GM23248 (cell line): ENCODE data around the gene SNAP29. TPM values are rescaled to one million over a fixed set of nuclear protein-coding genes. Genes with fewer than 3 reads are reported as not detected.

Experiments
- DNase-seq: peaks from one replicate; pipeline ENCODE4 v3.0.0-alpha.2; 2015
- H2AFZ ChIP-seq: fragments of 200-600 bp; sonication (generic); 2 replicates; pipeline ENCODE4 v1.6.1; 2016; ENCODE audit warnings: antibody characterized with exemption
- H3F3A ChIP-seq: fragments of 200-600 bp; sonication (generic); 2 replicates; pipeline ENCODE4 v1.6.1; 2016; ENCODE audit warnings: mild to moderate bottlenecking, antibody characterized with exemption, mixed run types; ENCODE audit not compliant: insufficient read depth
- H3K27ac ChIP-seq: fragments of 200-600 bp; sonication (generic); 2 replicates; pipeline ENCODE4 v1.5.1; 2016; ENCODE audit warnings: mild to moderate bottlenecking
- H3K27me3 ChIP-seq: fragments of 200-600 bp; sonication (generic); replicated peaks from 2 replicates; pipeline ENCODE4 v1.6.1; 2016; ENCODE audit warnings: mild to moderate bottlenecking; ENCODE audit not compliant: insufficient read depth
- H3K36me3 ChIP-seq: fragments of 200-600 bp; sonication (generic); 2 replicates; pipeline ENCODE4 v1.6.1; 2016; ENCODE audit warnings: low read depth, mild to moderate bottlenecking
- H3K4me1 ChIP-seq: fragments of 200-600 bp; sonication (generic); 2 replicates; pipeline ENCODE4 v1.6.1; 2016; ENCODE audit warnings: mild to moderate bottlenecking; ENCODE audit not compliant: insufficient read depth
- H3K4me2 ChIP-seq: fragments of 200-600 bp; sonication (generic); one replicate; pipeline ENCODE4 v1.6.1; 2016; ENCODE audit warnings: mild to moderate bottlenecking; ENCODE audit not compliant: unreplicated experiment
- H3K4me3 ChIP-seq: fragments of 200-600 bp; sonication (generic); 2 replicates; pipeline ENCODE4 v1.5.1; 2016; ENCODE audit warnings: mild to moderate bottlenecking
- H3K79me2 ChIP-seq: fragments of 200-600 bp; sonication (generic); 2 replicates; pipeline ENCODE4 v1.6.1; 2016; ENCODE audit warnings: mild to moderate bottlenecking; ENCODE audit not compliant: insufficient read depth
- H3K9ac ChIP-seq: fragments of 200-600 bp; sonication (generic); 2 replicates; pipeline ENCODE4 v1.6.1; 2016; ENCODE audit warnings: mild to moderate bottlenecking
- H3K9me2 ChIP-seq: fragments of 200-600 bp; sonication (generic); 2 replicates; pipeline ENCODE4 v1.6.1; 2016; ENCODE audit warnings: mixed run types, mild to moderate bottlenecking, moderate library complexity; ENCODE audit not compliant: insufficient read depth
- H3K9me3 ChIP-seq: fragments of 200-600 bp; sonication (generic); one replicate; pipeline ENCODE4 v1.6.1; 2017; ENCODE audit warnings: low read depth
- H4K20me1 ChIP-seq: fragments of 200-600 bp; sonication (generic); 2 replicates; pipeline ENCODE4 v1.6.0; 2016; ENCODE audit not compliant: insufficient read depth
- EZH2 ChIP-seq: fragments of 200-600 bp; sonication (generic); IDR thresholded peaks from 2 replicates; pipeline ENCODE4 v1.6.1; 2018; ENCODE audit warnings: antibody characterized with exemption, mild to moderate bottlenecking; ENCODE audit not compliant: insufficient read depth, poor library complexity, severe bottlenecking
- EZH2phosphoT487 ChIP-seq: fragments of 200-600 bp; sonication (generic); IDR thresholded peaks from 2 replicates; pipeline ENCODE4 v1.6.1; 2018; ENCODE audit warnings: antibody characterized with exemption, moderate library complexity, mild to moderate bottlenecking, low read depth; ENCODE audit not compliant: insufficient read depth
- WGBS, 2 experiments: methylation state at CpG; one replicate each; pipeline ENCODE4 v1.1.6; 2015 to 2017; ENCODE audit warnings: low lambda C conversion rate in 2 of 2, low coverage in 1 of 2; ENCODE audit errors: missing lambda C conversion rate in 2 of 2; 5-methylcytosine and 5-hydroxymethylcytosine counted together
- in situ Hi-C: fragments of 300-500 bp; cut with MboI; formaldehyde crosslinking; loops from 2 replicates; pipeline ENCODE4 v1.15.0; 2020
- polyA plus RNA-seq: library from polyadenylated mRNA; unstranded; fragments of >200 nt; fragmentation: Nextera tagmentation; extraction: Ambion mirVana; gene quantifications from 2 replicates; pipeline ENCODE4 v1.2.1, GENCODE V29; 2016
- total RNA-seq: library from RNA; depleted of rRNA; stranded (reverse); fragments of >200 nt; shearing (Covaris generic); gene quantifications from 2 replicates; pipeline ENCODE4 v1.2.3, GENCODE V29; 2014

SNAP29 gene
- total and polyA plus RNA-seq, 2 experiments from 2014 or later = 13.8 to 35.8 TPM

GRCh38 chr22:20919718-20920117 lies 60.9 kb downstream of the SNAP29 start:
- H3K36me3 ChIP-seq = no peaks in the 10 kb centered on the region
- peak overlapping the region; percentile 96 for H3K4me3 ChIP-seq
- 2% methylated on average over 4 of the region's 4 CpGs for WGBS, 2 experiments
- peak overlapping the region; percentile 99 for H3K4me2 ChIP-seq
- H2AFZ ChIP-seq = no peak overlapping the region
- peaks cover 74% of the 10 kb centered on the region for H3K79me2 ChIP-seq
- peaks cover 26% of the 10 kb centered on the region; the same call in 1 of the 2 replicates for H3F3A ChIP-seq
- no peaks in the 10 kb centered on the region for H3K9me2 ChIP-seq
- TF ChIP-seq EZH2 = no peak
- no peak for TF ChIP-seq EZH2phosphoT487
- no peaks in the 10 kb centered on the region for H3K9me3 ChIP-seq
- H3K9ac ChIP-seq = peak overlapping the region; percentile 88
- peaks cover 20% of the 10 kb centered on the region for H3K4me1 ChIP-seq
- no peaks in the 10 kb centered on the region for H3K27me3 ChIP-seq
- in situ Hi-C loops = no loop called here
- peak; percentile 37 for DNase-seq
- H3K27ac ChIP-seq = peak overlapping the region; percentile 17
- peaks cover 19% of the 10 kb centered on the region for H4K20me1 ChIP-seq

DNA sequence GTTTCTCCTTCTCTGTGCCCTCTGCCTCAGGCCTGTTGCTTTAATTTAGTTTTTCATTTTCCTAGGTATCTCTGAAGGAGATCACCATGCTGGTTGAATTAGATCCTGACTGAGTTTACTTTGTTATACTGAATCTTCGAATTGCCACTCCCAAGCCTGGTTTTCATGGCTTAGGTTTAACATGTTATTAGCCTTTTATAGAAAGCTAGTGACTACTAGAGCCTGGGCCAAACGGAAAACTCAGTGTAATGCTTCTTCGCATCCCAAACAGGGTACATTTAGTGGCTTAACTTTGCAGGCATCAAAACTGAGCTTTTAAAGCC lies 62.0 kb downstream of the SNAP29 start:
- DNase-seq = no peak
- 64 to 65% methylated on average over 3 of the region's 3 CpGs for WGBS, 2 experiments
- TF ChIP-seq EZH2 = no peak
- Histone ChIP-seq H3K4me2 (peak overlapping the region; percentile 99), H3K4me3 (peak overlapping the region; percentile 96), H3K4me1 (peaks cover 20% of the 10 kb centered on the region), H3K79me2 (peaks cover 85% of the 10 kb centered on the region), H3K9me3 (no peaks in the 10 kb centered on the region), H3F3A (peaks cover 26% of the 10 kb centered on the region; the same call in 1 of the 2 replicates), H3K27me3 (no peaks in the 10 kb centered on the region), H3K9me2 (no peaks in the 10 kb centered on the region), H3K36me3 (no peaks in the 10 kb centered on the region), H3K9ac (peak overlapping the region; percentile 88), H2AFZ (no peak overlapping the region), H4K20me1 (peaks cover 25% of the 10 kb centered on the region), H3K27ac (peak overlapping the region; percentile 17; the same call in 1 of the 2 replicates)
- in situ Hi-C loops = no loop called here

DNA sequence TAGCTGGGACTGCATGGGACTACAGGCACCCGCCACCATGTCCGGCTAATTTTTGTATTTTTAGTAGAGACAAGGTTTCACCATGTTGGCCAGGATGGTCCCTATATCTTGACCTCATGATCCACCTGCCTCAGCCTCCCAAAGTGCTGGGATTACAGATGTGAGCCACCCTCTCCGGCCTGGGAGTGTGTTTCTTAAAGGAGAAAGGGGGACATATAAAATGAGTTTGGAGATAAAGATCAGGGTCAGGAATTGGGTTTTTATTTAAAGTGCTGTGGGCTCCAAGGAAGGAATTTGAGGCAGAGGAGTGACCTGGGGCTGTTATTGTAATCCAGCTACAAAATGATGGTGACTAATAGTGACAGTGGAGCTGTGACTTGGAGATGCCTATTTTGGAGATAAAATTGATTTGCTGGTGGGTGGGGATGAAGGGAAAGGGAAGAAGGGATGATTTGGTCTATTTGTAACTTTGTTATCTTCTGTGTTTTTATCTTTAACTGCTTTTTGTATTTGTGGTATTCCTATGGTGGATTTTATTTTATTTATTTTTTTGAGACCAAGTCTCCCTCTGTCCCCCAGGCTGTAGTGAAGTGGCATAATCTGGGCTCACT lies 63.4 kb downstream of the SNAP29 start:
- TF ChIP-seq EZH2phosphoT487 = no peak
- TF ChIP-seq EZH2 = no peak
- H4K20me1 ChIP-seq = peaks cover 27% of the 10 kb centered on the region
- H3K9me2 ChIP-seq = no peaks in the 10 kb centered on the region
- peaks cover 26% of the 10 kb centered on the region; the same call in 1 of the 2 replicates for H3F3A ChIP-seq
- peak overlapping the region; percentile 17; the same call in 1 of the 2 replicates for H3K27ac ChIP-seq
- 79 to 88% methylated on average over 3 of the region's 3 CpGs for WGBS, 2 experiments
- no peak overlapping the region for H2AFZ ChIP-seq
- no peaks in the 10 kb centered on the region for H3K9me3 ChIP-seq
- no peak overlapping the region for H3K4me3 ChIP-seq
- H3K79me2 ChIP-seq = peaks cover 100% of the 10 kb centered on the region
- H3K27me3 ChIP-seq = no peaks in the 10 kb centered on the region
- H3K36me3 ChIP-seq = no peaks in the 10 kb centered on the region
- in situ Hi-C loops = no loop called here
- no peak overlapping the region for H3K9ac ChIP-seq
- no peak overlapping the region for H3K4me2 ChIP-seq
- DNase-seq = peak; percentile 38
- H3K4me1 ChIP-seq = peaks cover 20% of the 10 kb centered on the region

- in situ Hi-C loops = no loop called here
- Histone ChIP-seq H3K79me2 (peaks cover 100% of the 10 kb centered on the region), H3F3A (peaks cover 8% of the 10 kb centered on the region; the same call in 1 of the 2 replicates), H2AFZ (no peak overlapping the region), H4K20me1 (peaks cover 35% of the 10 kb centered on the region), H3K9me3 (no peaks in the 10 kb centered on the region), H3K4me3 (no peak overlapping the region), H3K27me3 (no peaks in the 10 kb centered on the region), H3K36me3 (no peaks in the 10 kb centered on the region), H3K4me2 (no peak overlapping the region), H3K9me2 (no peaks in the 10 kb centered on the region), H3K4me1 (peaks cover 12% of the 10 kb centered on the region; the same call in 1 of the 2 replicates), H3K9ac (no peak overlapping the region), H3K27ac (no peak overlapping the region)
- TF ChIP-seq EZH2 (no peak), EZH2phosphoT487 (no peak)
- 94 to 99% methylated on average over 2 of the region's 2 CpGs for WGBS, 2 experiments
- no peak for DNase-seq
Measured at GRCh38 chr22:20926243-20926642, 67.4 kb downstream of the SNAP29 start.
